Esophagus mucosa (tissue), 1 donor: ENCODE measurements around the gene LCNL1. TPM values are rescaled to one million over a fixed set of nuclear protein-coding genes. Genes with fewer than 3 reads are reported as not detected.
A peak's percentile ranks its signal among the peaks of the same experiment; 100 is the strongest.

Source experiments
- ATAC-seq: fragments of 200-7000 bp; cut with Tn5 transposase; one replicate; pipeline ENCODE4 v1.9.1; 2020
- total RNA-seq: library from RNA; stranded (reverse); gene quantifications from one replicate; pipeline ENCODE4 v1.2.4, GENCODE V29; 2023
- donor health status: DM: yes; HTN: yes; CAD: no.

Gene LCNL1
- total RNA-seq, 1 donor from 2014 or later = 0.20 TPM

- ATAC-seq = no peak
These were observed 30.8 kb downstream of the LCNL1 start for GRCh38 chr9:137013571-137013940.

- ATAC-seq = no peak
These were observed 31.4 kb downstream of the LCNL1 start for GRCh38 chr9:137014166-137014565.

GRCh38 chr9:137014776-137015539 lies 32.2 kb downstream of the LCNL1 start:
- no peak for ATAC-seq

- no peak for ATAC-seq
These were observed 32.7 kb downstream of the LCNL1 start for GRCh38 chr9:137015540-137015930.

GRCh38 chr9:137015976-137016375 lies 33.2 kb downstream of the LCNL1 start:
- no peak for ATAC-seq

- no peak for ATAC-seq
These were observed 33.6 kb downstream of the LCNL1 start for GRCh38 chr9:137016436-137016835.

GRCh38 chr9:137017071-137017470 lies 34.3 kb downstream of the LCNL1 start:
- ATAC-seq = no peak

GRCh38 chr9:137017791-137018497 lies 35.2 kb downstream of the LCNL1 start:
- no peak for ATAC-seq

- ATAC-seq = peak; percentile 17
These were observed 36.2 kb downstream of the LCNL1 start for GRCh38 chr9:137018761-137019559.

GRCh38 chr9:137019891-137020683 lies 37.3 kb downstream of the LCNL1 start:
- no peak for ATAC-seq

- ATAC-seq = no peak
These were observed 38.2 kb downstream of the LCNL1 start for GRCh38 chr9:137020771-137021567.

- ATAC-seq = no peak
These were observed 38.8 kb downstream of the LCNL1 start for GRCh38 chr9:137021568-137021978.

- peak; percentile 84 for ATAC-seq
These were observed 39.3 kb downstream of the LCNL1 start for GRCh38 chr9:137021979-137022661.

- no peak for ATAC-seq
These were observed 39.8 kb downstream of the LCNL1 start for GRCh38 chr9:137022662-137023008.

GRCh38 chr9:137023157-137023556 lies 40.4 kb downstream of the LCNL1 start:
- ATAC-seq = no peak

- no peak for ATAC-seq
These were observed 40.8 kb downstream of the LCNL1 start for GRCh38 chr9:137023583-137023991.

- peak; percentile 47 for ATAC-seq
These were observed 42.7 kb downstream of the LCNL1 start for GRCh38 chr9:137025517-137025966.

GRCh38 chr9:137026384-137026783 lies 43.6 kb downstream of the LCNL1 start:
- ATAC-seq = no peak

GRCh38 chr9:137026828-137027227 lies 44.0 kb downstream of the LCNL1 start:
- ATAC-seq = no peak

GRCh38 chr9:137027369-137028262 lies 44.8 kb downstream of the LCNL1 start, which contains the start of gene ABCA2:
Gene ABCA2 (minus strand): TSS chr9:137028237. CDS start chr9:137028140, 97 bp downstream.
- no peak for ATAC-seq
